Measurements from ENCODE around the gene GPR162.

DNA sequence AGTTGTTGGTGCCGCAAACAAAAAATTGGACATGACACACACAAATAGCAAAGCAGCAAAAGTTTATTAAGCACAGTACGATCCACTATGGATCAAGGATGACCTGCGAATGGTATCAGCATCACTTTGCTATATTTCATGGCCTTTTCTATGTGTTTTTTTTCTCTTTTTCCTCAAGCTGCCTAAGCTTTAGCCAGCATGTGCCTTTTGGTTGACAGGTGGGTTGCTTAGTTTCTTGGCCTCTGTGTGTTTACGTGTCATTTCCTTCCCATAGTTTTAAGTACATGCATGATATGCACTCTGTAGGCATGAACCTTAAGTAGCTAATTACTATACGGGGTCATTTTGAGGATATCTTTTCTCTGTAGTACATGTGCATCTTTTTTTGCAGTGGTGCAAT lies 22.5 kb upstream of the GPR162 start:
- TF ChIP-seq, protein P1, sequence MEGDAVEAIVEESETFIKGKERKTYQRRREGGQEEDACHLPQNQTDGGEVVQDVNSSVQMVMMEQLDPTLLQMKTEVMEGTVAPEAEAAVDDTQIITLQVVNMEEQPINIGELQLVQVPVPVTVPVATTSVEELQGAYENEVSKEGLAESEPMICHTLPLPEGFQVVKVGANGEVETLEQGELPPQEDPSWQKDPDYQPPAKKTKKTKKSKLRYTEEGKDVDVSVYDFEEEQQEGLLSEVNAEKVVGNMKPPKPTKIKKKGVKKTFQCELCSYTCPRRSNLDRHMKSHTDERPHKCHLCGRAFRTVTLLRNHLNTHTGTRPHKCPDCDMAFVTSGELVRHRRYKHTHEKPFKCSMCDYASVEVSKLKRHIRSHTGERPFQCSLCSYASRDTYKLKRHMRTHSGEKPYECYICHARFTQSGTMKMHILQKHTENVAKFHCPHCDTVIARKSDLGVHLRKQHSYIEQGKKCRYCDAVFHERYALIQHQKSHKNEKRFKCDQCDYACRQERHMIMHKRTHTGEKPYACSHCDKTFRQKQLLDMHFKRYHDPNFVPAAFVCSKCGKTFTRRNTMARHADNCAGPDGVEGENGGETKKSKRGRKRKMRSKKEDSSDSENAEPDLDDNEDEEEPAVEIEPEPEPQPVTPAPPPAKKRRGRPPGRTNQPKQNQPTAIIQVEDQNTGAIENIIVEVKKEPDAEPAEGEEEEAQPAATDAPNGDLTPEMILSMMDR (IDR thresholded peaks at IDR 0.05) = no peak
- no peak for TF ChIP-seq POLR2A (IDR thresholded peaks at IDR 0.05)
